ENCODE measurements around the gene NUDT8.
"Not testable (repeated sequence)": the region's sequence is repeated elsewhere in the genome, so short reads cannot be mapped to it uniquely, and the experiment has no call there.

NUDT8 gene

GRCh38 chr11:67642173-67643120 is 12.7 kb upstream of the NUDT8 start:
- DNase-seq (ENCODE audit: low spot score) = no peak

DNA sequence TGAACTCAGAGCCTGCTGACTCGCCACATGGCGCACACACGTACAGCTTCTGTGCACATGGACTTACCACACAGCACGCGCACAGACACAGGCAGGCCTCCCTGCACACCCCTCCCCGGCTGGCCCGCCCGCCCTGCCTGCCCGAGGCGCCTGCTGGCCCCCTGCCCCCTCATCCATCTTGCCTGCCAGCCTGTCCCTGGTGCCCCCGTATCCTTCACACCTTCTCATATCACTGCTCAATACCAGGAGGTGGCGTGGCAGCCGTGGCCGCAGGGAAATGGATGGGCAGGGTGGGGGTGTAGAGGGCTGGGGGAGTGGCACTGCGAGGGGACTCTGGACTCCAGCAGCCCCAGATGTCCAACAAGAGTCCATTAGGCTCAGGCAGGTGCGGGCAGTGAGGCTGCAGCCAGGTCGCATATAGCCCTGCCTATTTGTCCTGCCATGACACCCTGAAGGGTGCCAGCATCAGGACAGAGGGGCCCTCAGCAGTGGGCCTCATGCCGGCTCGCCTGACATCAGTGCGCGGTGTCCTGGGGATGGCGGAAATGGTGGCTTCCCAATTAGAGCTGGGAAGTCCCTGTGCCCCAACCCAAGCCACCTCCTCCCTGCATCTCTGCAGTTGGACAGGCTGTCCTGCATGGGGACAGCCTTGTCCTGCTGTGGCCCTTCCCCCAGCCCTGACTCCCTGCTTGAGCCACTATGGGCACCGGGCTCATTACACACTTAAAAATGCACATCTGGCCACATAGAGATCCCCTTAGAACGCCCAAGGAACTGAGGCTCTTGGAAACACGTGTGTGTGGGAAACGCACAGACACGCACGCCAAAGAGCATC is 11.8 kb upstream of the NUDT8 start:
- DNase-seq (ENCODE audit: low spot score) = no peak

DNA sequence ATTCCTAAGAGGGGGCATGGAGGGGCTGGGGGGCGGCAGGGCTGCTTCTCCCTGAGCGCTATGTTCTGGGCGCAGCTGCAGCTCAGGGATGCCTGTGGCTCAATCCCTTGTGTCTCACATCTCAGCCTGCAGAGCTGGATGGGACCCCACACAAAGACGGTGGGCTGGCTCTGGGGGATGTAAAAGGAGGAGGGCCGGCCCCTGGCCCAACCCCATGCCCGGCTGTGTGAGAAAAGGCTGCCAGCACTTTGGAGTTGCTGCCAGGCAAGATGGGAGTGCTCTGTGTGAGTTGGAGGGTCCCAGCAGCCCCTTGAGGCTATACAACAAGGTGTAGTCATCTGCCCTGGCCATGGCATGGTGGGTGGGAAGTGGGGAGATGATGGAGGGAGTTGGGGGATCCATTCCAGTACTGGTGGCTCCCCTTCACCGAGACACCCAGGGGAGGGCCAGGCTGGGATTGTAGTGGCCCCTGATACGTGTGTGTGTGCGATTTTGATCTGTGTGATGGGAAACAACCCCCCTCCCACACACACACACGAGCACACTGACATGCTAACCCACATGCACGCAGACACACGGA is 11.1 kb upstream of the NUDT8 start:
- DNase-seq (ENCODE audit: low spot score) = no peak

DNA sequence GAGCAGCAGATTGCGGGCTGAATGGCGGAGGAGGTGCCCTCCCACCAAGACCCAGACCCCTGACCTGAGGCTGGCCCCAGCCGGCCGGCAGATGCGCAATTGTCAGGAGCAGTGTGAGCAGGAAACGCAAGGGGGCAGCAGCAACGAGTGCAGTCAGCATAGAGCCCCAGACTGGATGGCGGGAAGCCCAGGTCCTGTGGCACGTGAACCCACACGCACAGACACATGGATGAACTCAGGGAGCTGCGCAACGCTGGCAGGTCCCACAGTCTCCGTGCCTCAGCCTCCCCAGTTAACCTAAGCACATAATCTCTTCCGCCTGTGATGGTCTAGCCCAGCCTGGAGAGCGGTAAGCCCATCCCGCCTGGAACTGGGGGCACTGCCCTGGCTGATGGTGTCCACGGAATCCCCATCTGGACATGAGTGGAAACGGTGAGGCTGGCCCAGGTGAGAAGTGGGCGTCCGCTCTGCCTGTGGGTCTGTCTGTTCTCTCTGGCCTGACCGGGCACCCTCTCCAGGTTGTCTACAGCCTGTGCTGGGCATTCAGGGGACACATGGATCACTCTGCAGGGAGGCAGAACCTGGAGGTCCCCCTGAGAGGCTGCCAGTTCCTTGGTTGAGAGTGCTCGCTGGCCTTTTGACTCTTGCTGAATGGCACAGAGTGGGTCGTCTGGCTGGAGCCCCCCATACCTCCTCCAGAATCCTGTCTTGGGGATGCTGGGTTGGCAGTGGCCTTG is 10.5 kb upstream of the NUDT8 start:
- DNase-seq (ENCODE audit: low spot score) = peak; percentile 43

- DNase-seq (ENCODE audit: low spot score) = no peak
Measured at GRCh38 chr11:67639438-67639859, 9.7 kb upstream of the NUDT8 start, which contains the start of gene TBX10. Gene TBX10, minus strand, starts transcription at chr11:67639763. Its CDS starts 291 bp downstream, at chr11:67639472.

GRCh38 chr11:67638535-67639437 is 9.0 kb upstream of the NUDT8 start:
- no peak for DNase-seq (ENCODE audit: low spot score)

DNA sequence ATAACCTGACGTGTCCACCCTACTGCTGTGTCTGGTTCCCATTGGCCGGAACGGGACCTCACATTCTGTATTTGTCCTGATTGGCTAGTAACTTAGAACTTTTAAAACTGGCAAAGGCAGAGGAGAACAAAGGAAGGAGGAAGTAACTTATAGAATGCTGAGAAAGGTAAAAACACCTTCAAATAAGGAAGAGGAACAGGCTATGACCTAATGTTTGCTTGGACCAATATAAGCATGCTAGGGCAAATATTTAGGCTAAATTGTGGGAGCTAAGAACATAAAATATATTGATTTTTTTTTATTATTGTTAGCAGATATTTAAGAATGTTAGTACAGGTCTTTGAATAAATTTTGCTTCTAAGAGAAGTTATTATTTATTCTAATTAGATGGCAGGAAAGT is 7.7 kb upstream of the NUDT8 start:
- not testable (repeated sequence) for DNase-seq (ENCODE audit: low spot score)

- DNase-seq (ENCODE audit: low spot score) = no peak
Measured at GRCh38 chr11:67636962-67637361, 7.2 kb upstream of the NUDT8 start.

- DNase-seq (ENCODE audit: low spot score) = no peak
Measured at GRCh38 chr11:67635231-67635521, 5.4 kb upstream of the NUDT8 start.

- no peak for DNase-seq (ENCODE audit: low spot score)
Measured at GRCh38 chr11:67634366-67635230, 4.9 kb upstream of the NUDT8 start.

DNA sequence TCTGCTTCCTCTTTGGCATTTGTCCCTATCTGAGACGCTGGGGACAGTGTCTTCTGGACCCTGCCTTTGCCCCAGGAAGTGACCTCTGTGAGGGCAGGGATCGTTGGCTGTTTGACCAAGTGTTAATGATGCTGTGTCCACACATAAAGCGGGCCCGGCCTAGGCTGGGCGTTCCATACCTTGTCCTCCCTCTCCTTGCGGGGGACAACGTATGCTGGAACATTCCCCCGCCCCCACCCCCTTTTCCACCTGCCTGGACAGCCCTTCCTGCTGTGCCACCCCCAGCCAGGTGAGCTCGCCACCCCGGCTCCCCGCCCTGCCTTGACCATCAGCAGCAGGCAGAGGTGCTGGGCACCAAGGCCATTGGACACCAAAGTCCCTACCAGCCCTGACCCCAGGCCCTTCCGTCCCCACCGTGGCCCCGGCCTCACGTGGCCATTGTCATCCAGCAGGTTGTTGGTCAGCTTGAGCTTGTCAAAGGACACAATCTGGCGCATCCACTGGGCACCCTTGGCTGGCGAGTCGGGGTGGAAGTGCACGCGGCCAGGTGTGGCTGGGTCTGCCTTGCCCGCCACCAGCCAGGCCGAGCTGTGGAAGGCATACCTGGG is 4.1 kb upstream of the NUDT8 start:
- no peak for DNase-seq (ENCODE audit: low spot score)

DNA sequence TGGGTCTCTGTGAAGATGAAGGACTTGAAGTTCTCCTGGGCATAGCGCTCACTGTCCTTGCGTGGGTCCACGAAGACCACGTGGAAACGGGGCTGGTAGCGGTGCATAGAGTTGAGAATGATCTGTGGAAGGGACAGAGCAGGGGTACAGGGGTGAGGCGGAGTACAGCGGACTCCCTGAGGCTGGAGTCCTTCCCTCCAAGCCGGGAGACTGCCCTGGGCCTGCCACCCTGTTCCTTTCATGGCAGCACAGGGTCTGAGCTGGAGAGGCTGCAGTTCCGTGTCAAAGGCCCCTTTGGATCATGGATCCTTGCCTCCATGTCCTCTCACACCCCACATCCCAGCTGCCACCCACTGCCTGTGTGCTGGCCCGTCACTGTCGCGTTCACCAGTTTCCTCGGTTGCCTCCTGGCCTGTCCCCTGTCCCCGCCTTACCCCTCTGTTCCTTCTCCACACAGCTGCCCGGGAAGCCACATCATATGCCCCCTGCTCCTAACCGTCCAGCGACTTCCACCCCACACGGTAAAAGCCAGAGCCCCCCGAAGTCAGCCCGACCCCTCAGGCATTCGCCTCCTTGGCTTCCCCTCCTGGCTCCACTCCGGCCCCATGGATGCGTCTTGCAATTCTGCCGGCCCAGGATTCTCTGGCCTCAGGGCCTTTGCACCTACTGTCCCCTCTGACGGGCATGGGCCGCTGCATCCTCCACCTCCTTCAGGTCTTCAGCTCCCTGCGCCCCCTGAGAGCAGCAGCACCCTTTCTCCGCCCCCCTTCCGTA is 3.4 kb upstream of the NUDT8 start:
- DNase-seq (ENCODE audit: low spot score) = no peak

DNA sequence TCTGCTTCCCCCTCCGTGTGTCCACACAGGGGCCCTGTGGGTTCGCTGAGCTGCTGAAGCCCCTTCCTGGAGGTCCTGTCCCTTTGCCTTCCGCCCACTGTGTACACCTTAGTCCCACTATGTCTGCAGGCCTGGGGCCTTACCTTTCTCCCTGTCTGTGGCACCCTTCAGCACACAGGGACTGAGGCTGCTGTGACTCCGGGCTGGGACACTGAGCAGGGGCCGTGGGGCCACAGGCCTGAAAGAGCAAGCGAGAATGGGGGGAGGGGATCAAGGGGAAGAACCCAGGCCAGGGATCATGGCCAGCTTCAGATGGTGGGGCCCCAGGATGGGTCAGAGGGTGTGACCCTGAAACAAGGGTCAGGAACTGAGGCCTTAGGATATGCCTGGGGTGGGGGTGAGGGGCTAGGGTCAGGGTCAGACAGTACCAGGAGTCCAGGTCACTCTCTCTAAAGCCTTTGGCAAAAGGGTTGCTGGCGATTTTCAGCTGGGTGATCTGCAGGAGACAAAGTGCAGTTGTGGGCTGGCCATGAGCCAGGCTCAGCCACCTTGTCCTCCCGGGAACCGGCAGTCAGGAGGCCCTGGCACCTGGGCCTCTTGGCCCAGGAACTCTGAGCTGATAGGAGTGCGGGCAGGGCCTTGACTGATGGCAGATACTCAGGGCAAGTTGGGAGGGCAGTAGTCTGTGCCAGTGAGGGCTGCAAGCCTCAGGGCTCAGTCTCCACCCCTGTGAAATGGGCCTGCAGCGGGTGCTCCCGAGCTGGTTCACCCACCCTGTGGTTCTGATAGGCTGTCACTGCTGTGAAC is 2.6 kb upstream of the NUDT8 start:
- DNase-seq (ENCODE audit: low spot score) = no peak

DNA sequence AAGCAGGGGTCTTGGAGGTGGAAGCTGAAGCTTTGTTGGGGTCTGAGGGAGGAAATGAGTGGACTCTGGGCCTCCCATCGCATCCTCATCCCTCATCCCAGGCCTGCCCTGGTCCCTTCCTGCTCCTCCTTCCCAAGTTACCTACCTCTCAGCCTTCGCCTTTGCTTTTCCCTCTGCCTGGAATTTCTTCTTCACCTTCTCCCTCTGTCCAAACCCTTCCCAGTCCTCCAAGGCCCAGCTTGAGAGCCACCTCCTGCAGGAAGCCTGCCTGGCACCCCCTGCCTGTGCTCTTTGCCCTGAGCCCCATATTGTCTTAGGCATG is 2.1 kb upstream of the NUDT8 start:
- no peak for DNase-seq (ENCODE audit: low spot score)

- no peak for DNase-seq (ENCODE audit: low spot score)
Measured at GRCh38 chr11:67631411-67631810, 1.7 kb upstream of the NUDT8 start.

GRCh38 chr11:67630943-67631331 is 1.2 kb upstream of the NUDT8 start:
- no peak for DNase-seq (ENCODE audit: low spot score)

GRCh38 chr11:67630228-67630942 is 648 bp upstream of the NUDT8 start:
- DNase-seq (ENCODE audit: low spot score) = peak; percentile 98
